Lung (tissue), 12 donors: Measurements from ENCODE around the gene MYZAP. TPM values are rescaled to one million over a fixed set of nuclear protein-coding genes. Genes with fewer than 3 reads are reported as not detected.

Source experiments
- ATAC-seq: fragments of 200-7000 bp; cut with Tn5 transposase; one replicate; pipeline ENCODE4 v1.9.1; 2020; ENCODE audit warnings: moderate number of reproducible peaks; ENCODE audit not compliant: insufficient read depth, low FRiP score
- DNase-seq, 3 donors: peaks; one replicate each; pipeline ENCODE4 v3.0.0-alpha.2; 2013 to 2017
- H3K27ac ChIP-seq, 2 donors: one replicate each; pipeline ENCODE4 v1.5.1; 2013; ENCODE audit warnings: mild to moderate bottlenecking in 2 of 2, moderate library complexity in 2 of 2, control low read depth in 1 of 2, inconsistent platforms in 1 of 2, low read depth in 1 of 2, low read length in 1 of 2
- H3K27me3 ChIP-seq, 3 donors: one replicate each; pipeline ENCODE4 v1.5.1; 2013; ENCODE audit warnings: low read length in 2 of 3; ENCODE audit not compliant: control insufficient read depth in 3 of 3, insufficient read depth in 3 of 3
- H3K36me3 ChIP-seq, 4 donors: one replicate each; pipeline ENCODE4 v1.5.1; 2013; ENCODE audit warnings: low read length in 4 of 4, mild to moderate bottlenecking in 1 of 4, moderate library complexity in 1 of 4; ENCODE audit not compliant: control insufficient read depth in 4 of 4, insufficient read depth in 4 of 4
- H3K4me1 ChIP-seq, 5 donors: one replicate each; pipeline ENCODE4 v1.5.1; 2013; ENCODE audit warnings: low read length in 5 of 5, mild to moderate bottlenecking in 2 of 5, moderate library complexity in 1 of 5; ENCODE audit not compliant: control insufficient read depth in 5 of 5, insufficient read depth in 5 of 5
- H3K4me3 ChIP-seq: one replicate; pipeline ENCODE4 v1.5.1; 2013; ENCODE audit warnings: mild to moderate bottlenecking, control low read depth, moderate library complexity
- H3K9ac ChIP-seq, 2 donors: one replicate each; pipeline ENCODE4 v1.5.1; 2013; ENCODE audit warnings: low read length in 2 of 2, control low read depth in 1 of 2; ENCODE audit not compliant: insufficient read depth in 1 of 2
- H3K9me3 ChIP-seq, 4 donors: one replicate each; pipeline ENCODE4 v1.5.1; 2013; ENCODE audit warnings: low read length in 3 of 4, mild to moderate bottlenecking in 1 of 4, moderate library complexity in 1 of 4; ENCODE audit not compliant: control insufficient read depth in 4 of 4, insufficient read depth in 3 of 4
- CTCF ChIP-seq: IDR thresholded peaks from 2 replicates; pipeline ENCODE4 v1.5.1; 2012; ENCODE audit warnings: mild to moderate bottlenecking; ENCODE audit errors: control extremely low read depth, extremely low read depth
- WGBS, 2 donors: extraction: QIAGEN DNeasy Blood & Tissue Kit; methylation state at CpG; one replicate each; pipeline ENCODE4 v1.1.7; 2013; 5-methylcytosine and 5-hydroxymethylcytosine counted together
- polyA plus RNA-seq, 2 donors: library from polyadenylated mRNA; stranded (reverse); fragments of 200-250 nt; gene quantifications; one replicate each; pipeline ENCODE4 v1.2.1, GENCODE V29; 2013
- total RNA-seq, 2 donors: library from RNA; depleted of rRNA in 1 of 2; stranded (reverse); fragments of >200 nt in 1 of 2; gene quantifications; one replicate each; pipeline ENCODE4 v1.2.1, GENCODE V29; 2014 to 2021
- donor health status: control.
- donor health status: control.
- donor health status: Bipolar disorder and iron deficiency.
- donor health status: healthy.
- donor health status: DM: yes; HTN: yes; CAD: no.

The MYZAP gene
- total and polyA plus RNA-seq, 4 donors, result 6.9 to 36.9 (median 11.6) TPM

GRCh38 chr15:57706405-57707209, 114.9 kb downstream of the MYZAP start, which contains the start of gene POLR2M:
Gene POLR2M (plus strand): TSS chr15:57706714. CDS start chr15:57706843, 129 bp downstream.
- DNase-seq (peak; percentile 98 to 100 (median 99)), ATAC-seq (peak; percentile 88)
- WGBS, 2 donors, result 3% methylated on average over 66 to 70 of the region's 70 CpGs
- peak within 1 kb of the TSS; percentile 67 for H3K4me3 ChIP-seq
- peaks cover 0 to 21% (median 8%) of the 10 kb centered on the region in 5 donors for H3K4me1 ChIP-seq
- no peaks in the 10 kb centered on the region for H3K9me3 ChIP-seq
- H3K27ac ChIP-seq, result peak within 1 kb of the TSS; percentile 86 to 98
- H3K9ac ChIP-seq, result peak within 1 kb of the TSS; percentile 86 to 88
- H3K27me3 ChIP-seq, result no peaks in the 10 kb centered on the region
- no peak for TF ChIP-seq CTCF
- H3K36me3 ChIP-seq, result peaks cover 10 to 22% (median 16%) of the 10 kb centered on the region in 4 donors

- Histone ChIP-seq H3K27me3 (no peaks in the 10 kb centered on the region), H3K4me3 (no peak overlapping the region), H3K4me1 (peaks cover 0 to 21% (median 8%) of the 10 kb centered on the region in 5 donors), H3K36me3 (peaks cover 21 to 35% (median 28%) of the 10 kb centered on the region in 4 donors), H3K9me3 (no peaks in the 10 kb centered on the region), H3K9ac (peak overlapping the region; percentile 77 to 88), H3K27ac (peak overlapping the region in 1 of 2 donors; percentile 98)
- peak in 2 of 3 donors; percentile 27 to 31 for DNase-seq
- ATAC-seq, result no peak
- WGBS, 2 donors, result 54 to 71% methylated on average over 4 of the region's 4 CpGs
- TF ChIP-seq CTCF, result no peak
These were observed 116.3 kb downstream of the MYZAP start for GRCh38 chr15:57708047-57708446.

GRCh38 chr15:57718309-57718708, 126.6 kb downstream of the MYZAP start:
- Histone ChIP-seq H3K4me1 (peaks cover 0 to 4% (median 0%) of the 10 kb centered on the region in 5 donors), H3K9ac (no peak overlapping the region), H3K4me3 (no peak overlapping the region), H3K27ac (no peak overlapping the region), H3K27me3 (no peaks in the 10 kb centered on the region), H3K36me3 (peaks cover 7 to 19% (median 17%) of the 10 kb centered on the region in 4 donors), H3K9me3 (no peaks in the 10 kb centered on the region)
- no peak for TF ChIP-seq CTCF
- DNase-seq, result no peak
- 88 to 92% methylated on average over 2 of the region's 2 CpGs for WGBS, 2 donors
- ATAC-seq, result no peak
